Epithelial cell of esophagus (primary cell): ENCODE data around the gene DLGAP5.
A peak's percentile ranks its signal among the peaks of the same experiment; 100 is the strongest.

ENCODE experiments used
- DNase-seq: peaks from one replicate; pipeline ENCODE4 v3.0.0; 2010; ENCODE audit warnings: low read depth
- H3K4me3 ChIP-seq: 2 replicates; pipeline ENCODE4 v1.5.1; 2011; ENCODE audit warnings: mild to moderate bottlenecking, low read length, control low read depth
- TF ChIP-seq, protein P1 (sequence below): IDR thresholded peaks from 2 replicates; pipeline ENCODE4 v1.5.1; 2011; ENCODE audit warnings: low read depth, mild to moderate bottlenecking, low read length, control low read depth, inconsistent platforms; ENCODE audit not compliant: insufficient read depth; ENCODE audit errors: missing control alignments

DLGAP5 gene

DNA sequence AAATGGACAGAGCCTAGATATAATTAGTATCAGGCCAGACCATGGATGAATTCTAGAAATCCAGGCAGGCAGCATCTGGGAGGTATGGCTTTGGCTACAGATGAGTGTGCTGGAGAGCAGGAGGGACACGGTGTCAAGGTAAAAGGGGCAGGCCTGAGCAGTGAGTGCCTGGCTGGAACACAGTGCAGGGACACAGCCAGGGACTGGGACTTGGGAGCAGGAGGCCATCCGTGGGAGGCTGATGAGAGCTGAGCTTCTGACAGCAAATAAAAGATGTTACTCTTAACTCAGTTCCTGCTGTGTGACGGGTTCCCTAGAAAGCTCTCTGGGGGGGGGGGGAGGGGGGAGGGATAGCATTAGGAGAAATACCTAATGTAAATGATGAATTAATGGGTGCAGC lies 75.9 kb downstream of the DLGAP5 start:
- no peak overlapping the region for H3K4me3 ChIP-seq
- TF ChIP-seq, protein P1, sequence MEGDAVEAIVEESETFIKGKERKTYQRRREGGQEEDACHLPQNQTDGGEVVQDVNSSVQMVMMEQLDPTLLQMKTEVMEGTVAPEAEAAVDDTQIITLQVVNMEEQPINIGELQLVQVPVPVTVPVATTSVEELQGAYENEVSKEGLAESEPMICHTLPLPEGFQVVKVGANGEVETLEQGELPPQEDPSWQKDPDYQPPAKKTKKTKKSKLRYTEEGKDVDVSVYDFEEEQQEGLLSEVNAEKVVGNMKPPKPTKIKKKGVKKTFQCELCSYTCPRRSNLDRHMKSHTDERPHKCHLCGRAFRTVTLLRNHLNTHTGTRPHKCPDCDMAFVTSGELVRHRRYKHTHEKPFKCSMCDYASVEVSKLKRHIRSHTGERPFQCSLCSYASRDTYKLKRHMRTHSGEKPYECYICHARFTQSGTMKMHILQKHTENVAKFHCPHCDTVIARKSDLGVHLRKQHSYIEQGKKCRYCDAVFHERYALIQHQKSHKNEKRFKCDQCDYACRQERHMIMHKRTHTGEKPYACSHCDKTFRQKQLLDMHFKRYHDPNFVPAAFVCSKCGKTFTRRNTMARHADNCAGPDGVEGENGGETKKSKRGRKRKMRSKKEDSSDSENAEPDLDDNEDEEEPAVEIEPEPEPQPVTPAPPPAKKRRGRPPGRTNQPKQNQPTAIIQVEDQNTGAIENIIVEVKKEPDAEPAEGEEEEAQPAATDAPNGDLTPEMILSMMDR, result no peak
- no peak for DNase-seq

DNA sequence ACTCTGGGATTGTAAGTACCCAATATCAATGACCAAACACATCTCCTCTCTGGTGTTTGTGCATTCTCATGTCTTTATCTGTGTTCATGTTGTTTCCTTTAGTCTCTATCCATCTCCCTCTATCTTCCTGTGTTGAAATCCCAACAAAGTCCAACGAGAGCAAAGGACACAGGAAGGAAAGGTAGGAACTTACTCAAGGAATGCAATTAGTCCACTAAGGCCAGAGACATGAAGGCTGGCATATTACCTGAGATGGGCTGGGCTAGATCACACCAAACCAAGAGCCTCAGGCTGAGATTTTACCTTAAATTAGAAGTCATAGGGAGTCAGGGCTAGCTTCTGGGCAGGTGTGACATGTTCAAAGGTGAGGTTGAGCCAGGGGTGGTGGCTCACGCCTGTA lies 76.7 kb downstream of the DLGAP5 start:
- DNase-seq, result no peak
- H3K4me3 ChIP-seq, result no peak overlapping the region
- TF ChIP-seq, protein P1, result no peak

DNA sequence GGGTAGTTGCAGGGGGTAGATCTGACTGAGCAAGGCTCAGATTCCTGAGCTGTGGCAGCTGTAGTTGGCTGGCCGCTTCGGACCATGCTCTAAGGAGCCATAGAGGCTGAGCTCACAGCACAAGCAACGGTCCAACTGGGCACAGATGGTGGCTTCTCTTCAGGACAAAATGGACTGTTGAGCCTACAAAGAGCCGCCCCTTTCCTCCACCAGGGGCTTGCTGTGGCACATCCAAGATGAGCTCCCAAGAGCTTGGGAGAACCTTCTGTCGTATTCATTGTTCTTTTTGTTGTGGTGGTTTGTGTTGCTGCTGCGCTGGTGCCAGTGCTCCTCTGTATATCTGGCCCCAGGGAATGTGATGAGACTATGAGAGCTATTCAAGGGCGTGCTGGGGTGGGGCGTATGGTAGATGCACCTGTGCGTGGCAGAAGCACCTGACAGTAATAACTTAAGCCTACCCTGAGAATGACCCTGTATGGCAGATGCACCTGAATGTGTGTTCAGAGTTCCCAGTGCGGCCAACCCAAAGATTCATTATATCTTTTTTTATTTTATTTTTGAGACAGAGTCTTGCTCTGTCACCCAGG lies 80.2 kb downstream of the DLGAP5 start:
- TF ChIP-seq, protein P1, result no peak
- no peak for DNase-seq
- no peak overlapping the region for H3K4me3 ChIP-seq

DNA sequence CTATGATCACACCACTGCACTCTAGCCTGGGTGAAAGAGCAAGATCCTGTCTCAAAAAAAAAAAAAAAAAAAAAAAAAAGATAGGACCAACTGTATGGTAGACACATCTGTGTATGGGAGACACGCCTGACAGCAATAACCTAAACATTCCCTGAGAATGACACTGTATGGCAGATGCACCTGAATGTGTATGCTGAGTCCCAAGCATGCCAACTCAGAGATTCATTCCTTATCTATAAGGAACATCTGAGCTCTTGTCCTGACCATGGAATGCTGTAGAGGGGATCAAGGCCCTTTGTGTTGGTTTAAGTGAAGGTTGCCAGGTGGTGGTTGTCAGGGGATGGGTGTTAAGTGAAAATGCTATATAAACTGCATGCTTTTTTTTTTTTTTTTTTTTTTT lies 81.5 kb downstream of the DLGAP5 start:
- DNase-seq, result no peak
- TF ChIP-seq, protein P1, result no peak
- no peak overlapping the region for H3K4me3 ChIP-seq

DNA sequence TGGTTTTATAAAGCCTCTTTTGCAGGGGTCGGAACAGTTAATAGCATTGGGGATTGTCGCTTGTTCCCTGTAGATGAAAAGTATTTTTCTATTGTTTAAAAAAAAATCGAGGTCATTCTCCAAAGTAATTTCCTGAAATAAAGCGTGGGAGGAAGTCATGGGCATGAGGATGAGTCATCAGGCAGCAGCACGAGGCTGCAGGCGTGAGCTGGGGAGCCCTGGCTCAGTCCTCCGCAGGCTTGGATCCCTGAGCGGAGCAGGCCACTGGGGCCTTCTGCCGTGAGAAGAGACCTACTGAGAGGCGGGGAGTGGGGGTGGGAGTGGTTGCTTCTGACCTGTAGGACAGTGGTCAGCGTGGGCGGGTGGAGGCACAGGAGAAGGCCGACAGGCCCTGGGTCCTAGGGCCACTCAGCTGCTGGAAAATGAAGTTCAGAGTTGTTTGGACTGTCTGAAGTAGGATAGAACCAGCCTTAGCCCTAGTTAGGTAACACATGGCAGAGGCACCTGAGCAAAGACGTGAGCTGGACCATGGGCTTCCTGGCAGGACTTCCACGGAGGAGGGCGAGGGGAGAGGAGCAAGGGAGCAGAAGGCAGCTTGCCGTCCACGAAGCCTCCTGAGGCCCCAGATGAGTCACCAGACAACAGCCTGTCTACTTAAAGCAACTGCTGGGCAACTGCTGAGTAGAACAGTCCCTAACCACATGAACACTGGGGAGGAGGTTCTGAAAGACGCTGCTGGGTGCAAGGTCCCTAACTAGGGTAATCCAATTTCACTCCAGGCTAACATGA lies 83.4 kb downstream of the DLGAP5 start:
- TF ChIP-seq, protein P1, result no peak
- DNase-seq, result peak; percentile 92

DNA sequence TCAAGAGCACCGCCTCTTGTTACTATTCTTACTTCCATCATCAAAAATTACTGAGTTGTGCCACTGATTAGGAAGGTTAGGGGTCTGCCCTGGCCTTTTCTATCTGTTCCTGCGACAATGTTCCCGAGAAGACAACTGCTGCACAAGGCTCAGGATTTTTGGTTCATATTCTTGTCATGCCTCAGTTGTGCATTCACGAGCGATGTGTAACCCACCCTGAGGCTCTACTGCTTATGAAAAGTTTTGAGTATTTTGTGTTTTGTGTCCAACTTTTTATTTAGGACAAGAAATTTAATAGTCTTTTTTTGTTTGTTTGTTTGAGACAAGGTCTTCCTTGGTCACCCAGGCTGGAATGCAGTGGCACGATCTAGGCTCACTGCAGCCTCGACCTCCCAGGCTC lies 85.4 kb downstream of the DLGAP5 start:
- no peak overlapping the region for H3K4me3 ChIP-seq
- TF ChIP-seq, protein P1, result no peak
- no peak for DNase-seq

More for the DNA sequence above, 83.4 kb downstream of the DLGAP5 start:
- H3K4me3 ChIP-seq, result no peak overlapping the region
